ENCODE data around the gene ANO5. TPM values are rescaled to one million over a fixed set of nuclear protein-coding genes. Genes with fewer than 3 reads are reported as not detected.

The ANO5 gene
- total and polyA plus RNA-seq, 8 donors, result 1.3 to 5.4 (median 4.0) TPM

GRCh38 chr11:22197139-22198005 is 4.5 kb downstream of the ANO5 start:
- WGBS, 2 donors, result 76 to 87% methylated on average over 4 of the region's 4 CpGs
- H3K27ac ChIP-seq, result no peak overlapping the region
- H3K9me3 ChIP-seq, result no peaks in the 10 kb centered on the region
- H3K4me1 ChIP-seq, result peaks cover 0 to 6% (median 0%) of the 10 kb centered on the region in 3 donors
- DNase-seq (no peak), ATAC-seq (no peak), FAIRE-seq (no peak)
- H3K36me3 ChIP-seq, result no peaks in the 10 kb centered on the region
- TF ChIP-seq, protein P1, sequence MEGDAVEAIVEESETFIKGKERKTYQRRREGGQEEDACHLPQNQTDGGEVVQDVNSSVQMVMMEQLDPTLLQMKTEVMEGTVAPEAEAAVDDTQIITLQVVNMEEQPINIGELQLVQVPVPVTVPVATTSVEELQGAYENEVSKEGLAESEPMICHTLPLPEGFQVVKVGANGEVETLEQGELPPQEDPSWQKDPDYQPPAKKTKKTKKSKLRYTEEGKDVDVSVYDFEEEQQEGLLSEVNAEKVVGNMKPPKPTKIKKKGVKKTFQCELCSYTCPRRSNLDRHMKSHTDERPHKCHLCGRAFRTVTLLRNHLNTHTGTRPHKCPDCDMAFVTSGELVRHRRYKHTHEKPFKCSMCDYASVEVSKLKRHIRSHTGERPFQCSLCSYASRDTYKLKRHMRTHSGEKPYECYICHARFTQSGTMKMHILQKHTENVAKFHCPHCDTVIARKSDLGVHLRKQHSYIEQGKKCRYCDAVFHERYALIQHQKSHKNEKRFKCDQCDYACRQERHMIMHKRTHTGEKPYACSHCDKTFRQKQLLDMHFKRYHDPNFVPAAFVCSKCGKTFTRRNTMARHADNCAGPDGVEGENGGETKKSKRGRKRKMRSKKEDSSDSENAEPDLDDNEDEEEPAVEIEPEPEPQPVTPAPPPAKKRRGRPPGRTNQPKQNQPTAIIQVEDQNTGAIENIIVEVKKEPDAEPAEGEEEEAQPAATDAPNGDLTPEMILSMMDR (IDR thresholded peaks at IDR 0.05), result no peak
- H3K4me3 ChIP-seq, result no peak overlapping the region
- no peaks in the 10 kb centered on the region for H3K27me3 ChIP-seq
- intact Hi-C loops (cut with DNase I), result no loop called here

DNA sequence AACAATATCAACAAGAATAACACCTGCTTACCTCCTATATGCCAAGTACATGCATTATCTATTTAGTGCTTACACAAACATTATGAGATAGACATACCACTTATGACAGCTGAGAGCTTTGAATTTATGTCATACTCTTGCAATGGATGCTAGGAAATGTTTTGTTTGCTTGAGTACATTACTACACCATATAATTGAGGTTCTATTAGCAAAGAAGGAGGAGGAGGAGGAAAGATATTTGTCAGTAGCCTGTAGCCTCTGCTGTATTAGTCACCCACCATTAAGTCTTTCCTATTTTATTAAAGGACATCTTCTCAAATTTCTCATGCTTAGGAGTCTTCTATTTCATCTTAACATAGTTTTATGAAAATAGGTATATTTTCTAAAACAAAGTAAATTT is 6.4 kb downstream of the ANO5 start:
- peaks cover 0 to 6% (median 0%) of the 10 kb centered on the region in 3 donors for H3K4me1 ChIP-seq
- ATAC-seq (no peak), DNase-seq (no peak), FAIRE-seq (no peak)
- no peaks in the 10 kb centered on the region for H3K36me3 ChIP-seq
- H3K27ac ChIP-seq, result no peak overlapping the region
- intact Hi-C loops (cut with DNase I), result no loop called here
- H3K9me3 ChIP-seq, result no peaks in the 10 kb centered on the region
- H3K4me3 ChIP-seq, result no peak overlapping the region
- H3K27me3 ChIP-seq, result no peaks in the 10 kb centered on the region
- TF ChIP-seq, protein P1 (IDR thresholded peaks at IDR 0.05), result no peak

DNA sequence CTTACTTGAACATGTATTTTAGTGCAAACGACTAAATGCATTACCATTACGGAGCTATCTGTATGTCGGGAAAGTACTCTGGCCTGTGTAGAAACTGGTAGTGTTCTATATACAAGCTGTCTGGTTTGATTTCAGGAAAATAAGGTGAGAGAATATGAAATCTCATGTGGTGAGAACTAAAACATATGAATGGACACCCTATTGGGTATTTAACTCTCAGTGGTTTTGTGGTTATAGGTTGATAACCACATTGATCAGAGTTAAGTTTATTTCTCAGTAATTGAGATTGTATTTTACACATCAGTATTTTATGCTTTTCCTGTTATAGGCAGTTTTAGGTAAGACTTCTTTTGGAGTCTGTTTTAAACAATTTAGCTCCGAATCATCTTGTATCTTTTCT is 10.4 kb downstream of the ANO5 start:
- Histone ChIP-seq H3K4me3 (no peak overlapping the region), H3K36me3 (no peaks in the 10 kb centered on the region), H3K9me3 (no peaks in the 10 kb centered on the region), H3K27me3 (no peaks in the 10 kb centered on the region), H3K4me1 (no peaks in the 10 kb centered on the region), H3K27ac (no peak overlapping the region)
- 97% methylated on average over 4 of the region's 4 CpGs for WGBS, 2 donors
- TF ChIP-seq, protein P1 (IDR thresholded peaks at IDR 0.05), result no peak
- intact Hi-C loops (cut with DNase I), result no loop called here
- ATAC-seq (no peak), FAIRE-seq (no peak), DNase-seq (no peak)

- no peak for ATAC-seq
- intact Hi-C loops (cut with DNase I), result no loop called here
- H3K36me3 ChIP-seq, result no peaks in the 10 kb centered on the region
These were observed 14.3 kb downstream of the ANO5 start for GRCh38 chr11:22207162-22207561.

More at GRCh38 chr11:22207162-22207561, 14.3 kb downstream of the ANO5 start:
- no peak for DNase-seq
- no peak overlapping the region for H3K4me3 ChIP-seq
- no peaks in the 10 kb centered on the region for H3K4me1 ChIP-seq
- no peak overlapping the region for H3K27ac ChIP-seq
- H3K9me3 ChIP-seq, result no peaks in the 10 kb centered on the region
- H3K27me3 ChIP-seq, result no peaks in the 10 kb centered on the region
- FAIRE-seq, result no peak
- TF ChIP-seq, protein P1 (IDR thresholded peaks at IDR 0.05), result no peak
